Fibroblast of skin of left biceps (primary cell): ENCODE measurements around the gene CLPX.
"Not testable (repeated sequence)": the region's sequence is repeated elsewhere in the genome, so short reads cannot be mapped to it uniquely, and the experiment has no call there.

Experiments
- DNase-seq, 2 experiments: peaks; one replicate each; pipeline ENCODE4 v3.0.0-alpha.2; 2013; ENCODE audit warnings: low read depth in 2 of 2

Gene CLPX

GRCh38 chr15:65101891-65102708, 83.0 kb downstream of the CLPX start:
- DNase-seq, result no peak

- DNase-seq, result peak in 1 of 2 experiments; percentile 17
These were observed 83.7 kb downstream of the CLPX start for GRCh38 chr15:65101411-65101890.

- DNase-seq, result no peak
These were observed 84.7 kb downstream of the CLPX start for GRCh38 chr15:65100442-65100841.

- DNase-seq, result not testable (repeated sequence)
These were observed 85.3 kb downstream of the CLPX start for GRCh38 chr15:65099801-65100200.

GRCh38 chr15:65099336-65099735, 85.8 kb downstream of the CLPX start:
- DNase-seq, result no peak
